ENCODE measurements around the gene MRPL3.
"Not testable (repeated sequence)": the region's sequence is repeated elsewhere in the genome, so short reads cannot be mapped to it uniquely, and the experiment has no call there.

MRPL3 gene

GRCh38 chr3:131491775-131492174 lies 11.0 kb downstream of the MRPL3 start:
- DNase-seq = no peak

GRCh38 chr3:131491084-131491483 lies 11.7 kb downstream of the MRPL3 start:
- no peak for DNase-seq

GRCh38 chr3:131486545-131486944 lies 16.2 kb downstream of the MRPL3 start:
- not testable (repeated sequence) for DNase-seq

- DNase-seq = no peak
Observed at GRCh38 chr3:131485119-131485518, 17.7 kb downstream of the MRPL3 start.

GRCh38 chr3:131484496-131485111 lies 18.2 kb downstream of the MRPL3 start:
- no peak for DNase-seq

GRCh38 chr3:131480116-131480515 lies 22.7 kb downstream of the MRPL3 start:
- DNase-seq = no peak

GRCh38 chr3:131477813-131478212 lies 25.0 kb downstream of the MRPL3 start:
- no peak for DNase-seq

GRCh38 chr3:131474115-131474514 lies 28.7 kb downstream of the MRPL3 start:
- DNase-seq = no peak

GRCh38 chr3:131470377-131470776 lies 32.4 kb downstream of the MRPL3 start:
- DNase-seq = no peak

GRCh38 chr3:131458653-131459052 lies 44.1 kb downstream of the MRPL3 start:
- no peak for DNase-seq

GRCh38 chr3:131457220-131457619 lies 45.6 kb downstream of the MRPL3 start:
- DNase-seq = no peak

- no peak for DNase-seq
Observed at GRCh38 chr3:131454501-131454900, 48.3 kb downstream of the MRPL3 start.

- DNase-seq = no peak
Observed at GRCh38 chr3:131453533-131453932, 49.2 kb downstream of the MRPL3 start.

GRCh38 chr3:131447349-131447748 lies 55.4 kb downstream of the MRPL3 start:
- DNase-seq = no peak

GRCh38 chr3:131444180-131444579 lies 58.6 kb downstream of the MRPL3 start:
- DNase-seq = no peak

- no peak for DNase-seq
Observed at GRCh38 chr3:131439084-131439483, 63.7 kb downstream of the MRPL3 start.

GRCh38 chr3:131435000-131435399 lies 67.8 kb downstream of the MRPL3 start:
- DNase-seq = no peak

- no peak for DNase-seq
Observed at GRCh38 chr3:131432441-131432840, 70.3 kb downstream of the MRPL3 start.

- no peak for DNase-seq
Observed at GRCh38 chr3:131431754-131432153, 71.0 kb downstream of the MRPL3 start.

GRCh38 chr3:131427226-131427625 lies 75.5 kb downstream of the MRPL3 start:
- no peak for DNase-seq

- no peak for DNase-seq
Observed at GRCh38 chr3:131421957-131422498, 80.7 kb downstream of the MRPL3 start.

GRCh38 chr3:131421301-131421700 lies 81.5 kb downstream of the MRPL3 start:
- DNase-seq = no peak

GRCh38 chr3:131417751-131418150 lies 85.0 kb downstream of the MRPL3 start:
- DNase-seq = no peak

Data from DMS153 (cell line).